OCI-LY1 (cell line): Measurements from ENCODE around the gene LRRK2.

ENCODE experiments used
- H2AFZ ChIP-seq: fragments of 200-600 bp; sonication (generic), shearing (Covaris generic); 2 replicates; pipeline ENCODE4 v1.6.0; 2014; ENCODE audit warnings: antibody characterized with exemption, mild to moderate bottlenecking, low read length
- H3F3A ChIP-seq: fragments of 200-600 bp; sonication (generic), shearing (Covaris generic); 2 replicates; pipeline ENCODE4 v1.6.0; 2014; ENCODE audit warnings: mild to moderate bottlenecking, antibody characterized with exemption, low read length, moderate library complexity; ENCODE audit not compliant: insufficient read depth
- H3K27ac ChIP-seq: fragments of 200-600 bp; sonication (generic); 2 replicates; pipeline ENCODE4 v1.5.1; 2014; ENCODE audit warnings: low read length, mixed run types, mild to moderate bottlenecking, low read depth; ENCODE audit not compliant: poor library complexity, severe bottlenecking
- H3K27me3 ChIP-seq: fragments of 200-600 bp; sonication (generic); 2 replicates; pipeline ENCODE4 v1.6.0; 2014; ENCODE audit warnings: antibody characterized with exemption, mild to moderate bottlenecking, low read length, moderate library complexity; ENCODE audit not compliant: insufficient read depth
- H3K36me3 ChIP-seq: fragments of 200-600 bp; sonication (generic); 2 replicates; pipeline ENCODE4 v1.6.1; 2014; ENCODE audit warnings: mild to moderate bottlenecking, antibody characterized with exemption, low read length, moderate library complexity, mixed read lengths; ENCODE audit not compliant: insufficient read depth
- H3K4me1 ChIP-seq: fragments of 200-600 bp; sonication (generic); 2 replicates; pipeline ENCODE4 v1.5.1; 2014; ENCODE audit warnings: mild to moderate bottlenecking, low read length, moderate library complexity; ENCODE audit not compliant: insufficient read depth, severe bottlenecking
- H3K4me2 ChIP-seq: fragments of 200-600 bp; sonication (generic), shearing (Covaris generic); 2 replicates; pipeline ENCODE4 v1.6.1; 2014; ENCODE audit warnings: low read length
- H3K4me3 ChIP-seq: fragments of 200-600 bp; sonication (generic); 2 replicates; pipeline ENCODE4 v1.5.1; 2014; ENCODE audit warnings: low read length, low read depth, mild to moderate bottlenecking, mixed read lengths; ENCODE audit not compliant: poor library complexity, severe bottlenecking
- H3K79me2 ChIP-seq: fragments of 200-600 bp; shearing (Covaris generic); 2 replicates; pipeline ENCODE4 v1.6.1; 2016; ENCODE audit warnings: mixed run types, low read length, mixed read lengths; ENCODE audit not compliant: insufficient read depth
- H3K9ac ChIP-seq: fragments of 200-600 bp; sonication (generic), shearing (Covaris generic); 2 replicates; pipeline ENCODE4 v1.6.1; 2014; ENCODE audit warnings: mild to moderate bottlenecking, low read length, mixed read lengths
- H3K9me2 ChIP-seq: fragments of 200-600 bp; sonication (generic), shearing (Covaris generic); 2 replicates; pipeline ENCODE4 v1.6.1; 2014; ENCODE audit warnings: low read depth, mild to moderate bottlenecking, low read length, mixed read lengths
- H3K9me3 ChIP-seq: fragments of 200-600 bp; shearing (Covaris generic); 2 replicates; pipeline ENCODE4 v1.6.1; 2014; ENCODE audit warnings: low read length, mixed read lengths
- H4K20me1 ChIP-seq: fragments of 200-600 bp; sonication (generic), shearing (Covaris generic); 2 replicates; pipeline ENCODE4 v1.6.0; 2016; ENCODE audit warnings: mild to moderate bottlenecking, low read length; ENCODE audit not compliant: insufficient read depth
- EZH2 ChIP-seq: fragments of 200-600 bp; sonication (generic), shearing (Covaris generic); IDR thresholded peaks from 2 replicates; pipeline ENCODE4 v1.8.0; 2017; ENCODE audit warnings: borderline replicate concordance, mixed run types, mild to moderate bottlenecking, antibody characterized with exemption, low read length, moderate library complexity, mixed read lengths
- TF ChIP-seq, protein P1 (sequence below): fragments of 200-600 bp; sonication (generic), shearing (Covaris generic); IDR thresholded peaks from 2 replicates; pipeline ENCODE4 v1.5.1; 2017; ENCODE audit warnings: mild to moderate bottlenecking, antibody characterized with exemption, low read length, moderate library complexity, mixed read lengths

The LRRK2 gene

DNA sequence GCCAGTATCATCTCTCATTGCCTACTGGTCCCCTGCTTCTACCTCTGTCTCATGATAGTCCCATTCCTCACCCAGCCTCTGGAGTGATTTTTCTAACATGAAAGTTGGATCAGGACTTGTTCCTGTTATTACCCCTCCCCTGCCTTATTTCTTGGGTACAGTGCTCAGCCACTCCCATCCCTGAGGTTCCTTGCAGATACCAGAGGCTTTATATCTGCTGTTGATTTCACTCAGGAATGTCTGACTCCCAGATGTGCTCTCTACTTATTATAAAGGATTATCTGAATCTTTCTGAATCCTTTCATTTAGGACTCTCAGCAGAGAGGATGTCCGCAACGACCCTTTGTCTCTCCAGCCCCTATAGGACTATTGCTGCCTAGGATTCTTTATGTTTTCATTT, 111.2 kb downstream of the LRRK2 start:
- no peaks in the 10 kb centered on the region for H3K27me3 ChIP-seq
- no peaks in the 10 kb centered on the region for H4K20me1 ChIP-seq
- H3F3A ChIP-seq: no peaks in the 10 kb centered on the region
- H3K9me3 ChIP-seq: peaks cover 1% of the 10 kb centered on the region; the same call in 1 of the 2 replicates
- H3K9ac ChIP-seq: no peak overlapping the region
- no peaks in the 10 kb centered on the region for H3K79me2 ChIP-seq
- no peak overlapping the region for H3K27ac ChIP-seq
- no peak overlapping the region for H3K4me2 ChIP-seq
- no peaks in the 10 kb centered on the region for H3K9me2 ChIP-seq
- TF ChIP-seq, protein P1, sequence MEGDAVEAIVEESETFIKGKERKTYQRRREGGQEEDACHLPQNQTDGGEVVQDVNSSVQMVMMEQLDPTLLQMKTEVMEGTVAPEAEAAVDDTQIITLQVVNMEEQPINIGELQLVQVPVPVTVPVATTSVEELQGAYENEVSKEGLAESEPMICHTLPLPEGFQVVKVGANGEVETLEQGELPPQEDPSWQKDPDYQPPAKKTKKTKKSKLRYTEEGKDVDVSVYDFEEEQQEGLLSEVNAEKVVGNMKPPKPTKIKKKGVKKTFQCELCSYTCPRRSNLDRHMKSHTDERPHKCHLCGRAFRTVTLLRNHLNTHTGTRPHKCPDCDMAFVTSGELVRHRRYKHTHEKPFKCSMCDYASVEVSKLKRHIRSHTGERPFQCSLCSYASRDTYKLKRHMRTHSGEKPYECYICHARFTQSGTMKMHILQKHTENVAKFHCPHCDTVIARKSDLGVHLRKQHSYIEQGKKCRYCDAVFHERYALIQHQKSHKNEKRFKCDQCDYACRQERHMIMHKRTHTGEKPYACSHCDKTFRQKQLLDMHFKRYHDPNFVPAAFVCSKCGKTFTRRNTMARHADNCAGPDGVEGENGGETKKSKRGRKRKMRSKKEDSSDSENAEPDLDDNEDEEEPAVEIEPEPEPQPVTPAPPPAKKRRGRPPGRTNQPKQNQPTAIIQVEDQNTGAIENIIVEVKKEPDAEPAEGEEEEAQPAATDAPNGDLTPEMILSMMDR: no peak
- TF ChIP-seq EZH2: no peak
- no peaks in the 10 kb centered on the region for H3K4me1 ChIP-seq
- no peaks in the 10 kb centered on the region for H3K36me3 ChIP-seq
- no peak overlapping the region for H2AFZ ChIP-seq
- H3K4me3 ChIP-seq: no peak overlapping the region

- TF ChIP-seq, protein P1: peak; percentile 55; the same call in 1 of the 2 replicates
- TF ChIP-seq EZH2: no peak
- Histone ChIP-seq H3K9me3 (no peaks in the 10 kb centered on the region), H3K27me3 (no peaks in the 10 kb centered on the region), H3K27ac (no peak overlapping the region), H3K4me3 (no peak overlapping the region), H2AFZ (no peak overlapping the region), H3F3A (no peaks in the 10 kb centered on the region), H3K4me2 (no peak overlapping the region), H3K36me3 (no peaks in the 10 kb centered on the region), H3K4me1 (no peaks in the 10 kb centered on the region), H3K9me2 (no peaks in the 10 kb centered on the region), H3K79me2 (no peaks in the 10 kb centered on the region), H4K20me1 (no peaks in the 10 kb centered on the region), H3K9ac (no peak overlapping the region)
Observed at GRCh38 chr12:40336573-40337199, 111.9 kb downstream of the LRRK2 start.

DNA sequence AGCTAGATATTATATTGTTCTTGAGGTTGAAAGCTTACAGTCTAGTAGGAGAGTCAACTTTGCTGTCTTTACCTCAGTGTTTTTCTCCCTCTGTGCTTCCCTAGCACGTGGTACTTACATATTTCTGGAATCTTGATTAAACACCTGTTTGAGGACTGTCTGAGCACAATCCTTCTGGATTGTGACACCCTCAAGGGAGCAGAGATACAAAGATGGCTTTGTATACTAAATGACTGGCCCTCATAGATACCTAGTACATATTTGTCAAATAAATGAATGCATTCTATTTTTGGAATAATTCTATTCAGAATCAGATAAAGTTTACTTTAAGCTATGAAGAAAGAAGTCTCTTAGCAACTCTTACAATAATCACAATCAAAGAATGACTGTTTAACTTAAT, 113.3 kb downstream of the LRRK2 start:
- Histone ChIP-seq H3F3A (no peaks in the 10 kb centered on the region), H3K79me2 (no peaks in the 10 kb centered on the region), H2AFZ (no peak overlapping the region), H3K9me3 (no peaks in the 10 kb centered on the region), H3K27me3 (no peaks in the 10 kb centered on the region), H4K20me1 (no peaks in the 10 kb centered on the region), H3K4me3 (no peak overlapping the region), H3K9ac (no peak overlapping the region), H3K36me3 (no peaks in the 10 kb centered on the region), H3K4me1 (no peaks in the 10 kb centered on the region), H3K27ac (no peak overlapping the region), H3K4me2 (no peak overlapping the region), H3K9me2 (no peaks in the 10 kb centered on the region)
- TF ChIP-seq, protein P1: no peak
- no peak for TF ChIP-seq EZH2
